Measurements from ENCODE around the gene KIF26B.

Gene KIF26B

DNA sequence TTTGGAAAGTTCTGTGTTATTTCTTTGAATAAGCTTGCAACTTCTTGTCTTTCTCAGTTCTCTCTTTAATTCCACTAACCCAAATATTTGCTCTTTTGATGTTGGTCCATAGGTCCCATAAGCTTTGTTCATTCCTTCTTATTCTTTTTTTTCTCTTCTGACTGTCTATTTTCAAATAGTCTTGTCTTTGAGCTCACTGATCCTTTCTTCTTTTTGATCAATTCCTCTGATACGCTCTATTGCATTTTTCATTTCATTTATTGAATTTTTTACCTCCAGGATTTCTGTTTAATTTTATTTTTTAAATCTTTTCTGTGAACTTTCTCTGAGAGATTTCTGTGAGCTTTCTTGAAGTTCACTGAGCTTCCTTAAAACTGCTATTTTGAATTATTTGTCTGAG is 486.6 kb downstream of the KIF26B start:
- DNase-seq: no peak
- TF ChIP-seq, protein P1, sequence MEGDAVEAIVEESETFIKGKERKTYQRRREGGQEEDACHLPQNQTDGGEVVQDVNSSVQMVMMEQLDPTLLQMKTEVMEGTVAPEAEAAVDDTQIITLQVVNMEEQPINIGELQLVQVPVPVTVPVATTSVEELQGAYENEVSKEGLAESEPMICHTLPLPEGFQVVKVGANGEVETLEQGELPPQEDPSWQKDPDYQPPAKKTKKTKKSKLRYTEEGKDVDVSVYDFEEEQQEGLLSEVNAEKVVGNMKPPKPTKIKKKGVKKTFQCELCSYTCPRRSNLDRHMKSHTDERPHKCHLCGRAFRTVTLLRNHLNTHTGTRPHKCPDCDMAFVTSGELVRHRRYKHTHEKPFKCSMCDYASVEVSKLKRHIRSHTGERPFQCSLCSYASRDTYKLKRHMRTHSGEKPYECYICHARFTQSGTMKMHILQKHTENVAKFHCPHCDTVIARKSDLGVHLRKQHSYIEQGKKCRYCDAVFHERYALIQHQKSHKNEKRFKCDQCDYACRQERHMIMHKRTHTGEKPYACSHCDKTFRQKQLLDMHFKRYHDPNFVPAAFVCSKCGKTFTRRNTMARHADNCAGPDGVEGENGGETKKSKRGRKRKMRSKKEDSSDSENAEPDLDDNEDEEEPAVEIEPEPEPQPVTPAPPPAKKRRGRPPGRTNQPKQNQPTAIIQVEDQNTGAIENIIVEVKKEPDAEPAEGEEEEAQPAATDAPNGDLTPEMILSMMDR (IDR thresholded peaks at IDR 0.05; ENCODE audit: low read depth, low read length): no peak
- H3K4me1 ChIP-seq: no peaks in the 10 kb centered on the region; the same call in 1 of the 2 replicates

DNA sequence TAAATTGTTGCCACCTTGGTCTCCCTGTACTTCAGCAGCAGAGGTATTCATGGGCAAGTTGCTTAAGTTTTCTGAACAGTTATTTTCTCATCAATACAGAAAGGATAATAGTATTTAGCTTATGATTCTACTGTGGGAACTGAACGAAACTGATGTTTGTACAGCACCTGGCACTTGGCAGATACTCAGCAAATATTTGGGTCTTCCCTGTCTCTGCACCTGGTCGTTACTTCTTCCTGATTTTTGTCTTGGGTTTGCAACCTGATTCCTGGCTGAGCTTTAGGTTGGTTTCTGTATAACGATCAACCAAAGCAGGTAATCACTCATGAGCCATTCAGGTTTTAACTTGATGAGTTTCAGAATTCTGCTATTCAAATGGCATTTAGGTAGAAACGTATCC is 490.6 kb downstream of the KIF26B start:
- TF ChIP-seq, protein P1 (IDR thresholded peaks at IDR 0.05; ENCODE audit: low read depth, low read length): no peak
- H3K4me3 ChIP-seq (ENCODE audit: low read depth, low read length): no peak overlapping the region
- H3K27me3 ChIP-seq: no peaks in the 10 kb centered on the region
- no peak for DNase-seq
- peaks cover 53% of the 10 kb centered on the region for H3K36me3 ChIP-seq
- H3K4me1 ChIP-seq: no peaks in the 10 kb centered on the region; the same call in 1 of the 2 replicates
- no peaks in the 10 kb centered on the region for H3K9me3 ChIP-seq

More for the DNA sequence above, 486.6 kb downstream of the KIF26B start:
- H3K27me3 ChIP-seq: no peaks in the 10 kb centered on the region
- H3K4me3 ChIP-seq (ENCODE audit: low read depth, low read length): no peak overlapping the region
- H3K36me3 ChIP-seq: peaks cover 19% of the 10 kb centered on the region
- no peaks in the 10 kb centered on the region for H3K9me3 ChIP-seq

DNA sequence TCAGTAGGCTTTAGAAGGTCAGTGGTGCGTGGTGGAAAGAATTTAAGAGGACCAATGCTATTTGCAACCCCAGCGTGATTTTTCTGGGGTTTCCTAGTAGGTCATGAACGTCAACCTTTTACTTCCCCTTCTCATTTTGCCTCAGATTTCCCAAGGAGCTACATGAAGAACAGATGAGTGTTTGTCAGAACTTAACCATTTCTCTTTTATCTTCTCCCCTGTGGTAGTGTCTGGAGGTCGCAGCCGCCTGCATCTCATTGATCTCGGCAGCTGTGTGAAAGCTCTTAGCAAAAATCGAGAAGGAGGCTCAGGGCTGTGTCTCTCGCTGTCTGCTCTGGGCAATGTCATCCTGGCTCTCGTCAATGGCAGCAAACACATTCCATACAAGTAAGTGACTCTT is 491.1 kb downstream of the KIF26B start:
- Histone ChIP-seq H3K36me3 (peaks cover 58% of the 10 kb centered on the region), H3K27me3 (no peaks in the 10 kb centered on the region), H3K4me3 (ENCODE audit: low read depth, low read length) (no peak overlapping the region), H3K4me1 (no peaks in the 10 kb centered on the region; the same call in 1 of the 2 replicates), H3K9me3 (no peaks in the 10 kb centered on the region)
- no peak for DNase-seq
- TF ChIP-seq, protein P1 (IDR thresholded peaks at IDR 0.05; ENCODE audit: low read depth, low read length): no peak

DNA sequence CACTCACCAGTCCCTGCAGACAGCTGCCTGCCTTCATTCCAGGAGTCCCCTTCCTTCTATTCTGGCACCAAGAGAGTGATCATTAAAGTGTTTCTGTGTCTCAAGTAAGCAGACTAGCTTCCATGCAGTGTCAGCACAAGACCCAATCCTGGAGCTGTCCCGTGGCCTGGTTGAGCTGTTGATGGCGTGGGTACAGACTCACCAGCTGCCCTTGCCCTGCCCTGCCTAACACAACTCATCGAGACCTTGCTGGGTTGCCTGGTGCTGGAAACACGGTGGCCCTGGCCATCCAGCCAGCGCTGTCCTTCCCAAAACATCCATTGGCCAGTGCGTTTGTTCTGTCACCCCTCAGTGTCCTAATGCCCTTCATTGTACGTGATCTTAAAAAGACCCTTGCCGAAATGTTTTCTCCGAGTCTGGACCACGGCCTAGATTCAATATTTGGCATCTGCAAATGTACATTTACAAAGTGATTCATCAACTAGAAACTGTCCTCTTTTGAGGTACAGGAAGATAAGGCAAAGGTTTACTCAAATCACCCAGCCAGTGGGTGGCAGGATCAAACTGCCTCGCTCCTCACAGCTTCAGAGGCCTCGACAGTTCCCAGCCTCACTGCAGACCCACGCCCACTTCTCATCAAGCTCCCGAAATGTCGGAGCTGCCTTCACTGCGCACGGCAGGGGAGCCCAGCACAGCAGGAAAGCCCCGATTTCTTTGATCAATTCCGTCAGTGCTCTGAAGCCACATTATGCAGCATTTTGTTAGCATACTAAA is 494.2 kb downstream of the KIF26B start:
- H3K27me3 ChIP-seq: no peaks in the 10 kb centered on the region
- H3K4me3 ChIP-seq (ENCODE audit: low read depth, low read length): no peak overlapping the region
- TF ChIP-seq, protein P1 (IDR thresholded peaks at IDR 0.05; ENCODE audit: low read depth, low read length): no peak
- H3K9me3 ChIP-seq: no peaks in the 10 kb centered on the region
- peaks cover 64% of the 10 kb centered on the region for H3K36me3 ChIP-seq
- H3K4me1 ChIP-seq: no peaks in the 10 kb centered on the region; the same call in 1 of the 2 replicates
- no peak for DNase-seq

DNA sequence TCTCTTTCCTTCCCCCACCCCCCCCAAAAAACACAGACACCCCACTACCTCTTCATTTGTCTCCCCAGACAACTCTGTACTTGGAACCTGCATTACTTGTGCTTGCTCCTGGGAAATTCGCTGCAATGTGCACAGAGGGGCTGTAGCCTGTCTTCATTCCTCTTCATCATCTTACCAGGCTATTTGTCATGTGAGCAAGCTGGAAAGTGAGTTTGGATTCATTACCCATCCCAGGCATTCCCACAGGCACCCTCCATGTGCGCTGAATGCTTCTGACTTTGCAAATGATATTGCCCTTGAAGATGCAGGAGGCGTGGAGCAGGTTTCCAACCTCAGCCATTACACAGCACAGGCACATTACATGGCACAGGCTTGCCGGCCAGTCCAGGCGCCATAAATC is 494.9 kb downstream of the KIF26B start:
- TF ChIP-seq, protein P1 (IDR thresholded peaks at IDR 0.05; ENCODE audit: low read depth, low read length): no peak
- no peaks in the 10 kb centered on the region; the same call in 1 of the 2 replicates for H3K4me1 ChIP-seq
- no peaks in the 10 kb centered on the region for H3K27me3 ChIP-seq
- no peak for DNase-seq
- no peaks in the 10 kb centered on the region for H3K9me3 ChIP-seq
- H3K4me3 ChIP-seq (ENCODE audit: low read depth, low read length): no peak overlapping the region
- peaks cover 69% of the 10 kb centered on the region for H3K36me3 ChIP-seq

DNA sequence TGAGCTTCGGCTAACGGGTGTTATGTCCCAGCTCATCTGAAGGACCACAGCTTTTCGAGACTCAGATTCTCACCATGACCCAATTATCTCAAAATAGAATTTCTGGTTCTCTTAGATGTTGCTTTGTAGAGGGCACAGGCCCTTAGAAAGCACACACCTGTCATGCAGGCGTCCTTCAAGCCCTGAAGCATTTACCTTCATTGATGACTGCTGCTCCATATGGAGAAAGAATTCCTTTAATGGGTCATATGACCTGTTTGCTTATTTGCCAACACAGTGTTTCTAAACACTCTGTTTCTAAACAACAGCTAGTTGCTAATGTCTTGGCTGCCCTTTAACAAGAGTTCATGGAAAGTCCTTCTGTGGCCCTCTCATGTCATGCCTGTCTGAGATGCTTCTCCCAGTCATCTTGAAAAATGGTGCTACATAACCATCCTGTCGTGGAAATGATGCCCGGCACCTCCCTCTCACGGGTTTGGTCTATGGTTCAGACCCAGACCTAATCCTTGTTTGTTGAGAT is 495.7 kb downstream of the KIF26B start:
- DNase-seq: no peak
- no peaks in the 10 kb centered on the region for H3K9me3 ChIP-seq
- H3K36me3 ChIP-seq: peaks cover 66% of the 10 kb centered on the region
- no peak overlapping the region for H3K4me3 ChIP-seq (ENCODE audit: low read depth, low read length)
- TF ChIP-seq, protein P1 (IDR thresholded peaks at IDR 0.05; ENCODE audit: low read depth, low read length): no peak
- H3K4me1 ChIP-seq: no peaks in the 10 kb centered on the region; the same call in 1 of the 2 replicates
- no peaks in the 10 kb centered on the region for H3K27me3 ChIP-seq
